HG03575 (cell line): Measurements from ENCODE around the gene PRMT1.
"Not testable (repeated sequence)": the region's sequence is repeated elsewhere in the genome, so short reads cannot be mapped to it uniquely, and the experiment has no call there.

Experiments used
- ATAC-seq: cut with Tn5 transposase; IDR thresholded peaks from one replicate; pipeline ENCODE4 v1.9.1; 2021; ENCODE audit not compliant: unreplicated experiment, insufficient number of reproducible peaks, low FRiP score; ENCODE audit errors: extremely low read depth

Gene PRMT1

GRCh38 chr19:49705919-49706318 lies 28.8 kb downstream of the PRMT1 start:
- no peak for ATAC-seq

DNA sequence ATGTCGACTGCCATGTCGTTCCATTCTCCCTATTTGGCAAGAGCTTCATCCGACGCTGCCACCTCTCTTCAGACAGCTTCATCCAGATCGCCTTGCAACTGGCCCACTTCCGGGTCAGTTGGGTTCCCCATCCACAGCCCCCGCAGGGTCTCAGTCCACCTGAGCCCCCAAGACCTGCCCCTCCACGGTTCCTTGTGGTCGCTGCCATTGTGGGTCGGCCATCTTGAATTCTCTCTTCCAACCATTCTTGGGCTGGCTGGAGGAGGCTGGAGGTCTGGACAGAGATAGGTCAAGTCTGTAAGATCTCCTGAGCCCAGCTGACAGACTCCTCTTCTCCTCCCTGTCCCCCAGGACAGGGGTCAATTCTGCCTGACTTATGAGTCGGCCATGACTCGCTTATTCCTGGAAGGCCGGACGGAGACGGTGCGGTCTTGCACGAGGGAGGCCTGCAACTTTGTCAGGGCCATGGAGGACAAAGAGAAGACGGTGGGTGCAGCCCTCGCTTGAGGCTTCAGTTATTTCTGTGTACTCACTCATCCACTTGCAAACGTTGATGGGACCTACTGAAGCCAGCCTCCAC lies 33.4 kb downstream of the PRMT1 start:
- ATAC-seq, result no peak

- ATAC-seq, result no peak
These were observed 35.4 kb downstream of the PRMT1 start for GRCh38 chr19:49712397-49712859.

GRCh38 chr19:49713236-49713845 lies 36.3 kb downstream of the PRMT1 start:
- ATAC-seq, result no peak

- no peak for ATAC-seq
These were observed 39.1 kb downstream of the PRMT1 start for GRCh38 chr19:49716154-49716553.

DNA sequence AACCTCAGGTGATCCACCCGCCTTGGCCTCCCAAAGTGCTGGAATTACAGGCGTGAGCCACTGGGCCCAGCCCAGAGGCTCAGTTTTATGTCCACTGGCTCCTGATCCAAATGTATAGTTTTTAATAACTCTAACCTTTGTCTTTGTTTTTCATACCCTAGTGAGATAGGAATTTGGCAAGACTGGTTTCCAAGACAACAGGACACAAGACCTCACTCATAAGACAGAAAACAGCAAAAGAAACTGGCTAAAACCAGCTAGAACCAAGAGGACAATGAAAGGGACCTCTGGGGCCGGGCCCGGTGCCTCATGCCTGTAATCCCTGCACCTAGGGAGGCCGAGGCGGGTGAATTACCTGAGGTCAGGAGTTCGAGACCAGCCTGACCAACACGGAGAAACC lies 41.4 kb downstream of the PRMT1 start:
- ATAC-seq, result no peak

GRCh38 chr19:49718991-49719390 lies 41.9 kb downstream of the PRMT1 start:
- no peak for ATAC-seq

DNA sequence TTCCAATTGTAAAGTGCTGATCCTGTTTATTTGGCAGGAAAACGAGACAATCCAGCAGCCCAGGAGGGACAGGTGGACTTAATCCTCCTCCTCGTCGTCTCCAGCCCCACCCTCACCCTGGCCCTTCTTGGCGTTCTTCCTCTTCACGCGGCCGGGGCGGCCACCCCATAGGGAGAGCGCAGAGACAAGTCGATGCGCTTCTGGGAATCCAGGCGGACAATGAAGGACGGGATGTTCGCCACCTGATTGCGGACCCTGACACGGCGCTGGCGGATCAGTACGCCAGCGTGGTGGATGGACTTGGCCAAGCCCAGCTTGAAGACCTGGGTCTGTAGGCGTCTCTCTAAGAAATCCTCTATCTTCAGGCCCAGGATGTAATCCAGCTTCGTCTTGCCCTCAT lies 42.3 kb downstream of the PRMT1 start:
- not testable (repeated sequence) for ATAC-seq

- no peak for ATAC-seq
These were observed 50.4 kb downstream of the PRMT1 start for GRCh38 chr19:49727217-49728030.

DNA sequence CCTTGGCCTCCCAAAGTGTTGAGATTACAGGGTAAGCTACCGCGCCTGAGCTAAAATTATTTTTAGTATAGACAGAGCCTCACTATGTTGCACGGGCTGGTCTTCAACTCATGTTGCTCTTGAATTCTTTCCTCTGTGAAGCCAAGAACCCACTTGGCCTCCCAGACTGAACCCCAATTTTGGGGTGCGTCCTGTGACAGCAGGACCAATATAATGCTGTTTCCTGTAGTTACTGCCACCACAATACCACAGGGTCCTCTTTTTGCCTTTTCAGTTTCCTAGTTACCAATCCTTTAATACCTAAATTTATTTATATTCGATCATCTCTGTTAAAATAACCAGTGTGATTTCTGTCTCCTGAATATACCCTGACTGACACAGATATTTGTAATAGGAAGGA lies 53.1 kb downstream of the PRMT1 start:
- ATAC-seq, result no peak
